Right renal cortex interstitium (tissue), 3 donors: Measurements from ENCODE around the gene TMPO. TPM values are rescaled to one million over a fixed set of nuclear protein-coding genes. Genes with fewer than 3 reads are reported as not detected.
"Not testable (repeated sequence)": the region's sequence is repeated elsewhere in the genome, so short reads cannot be mapped to it uniquely, and the experiment has no call there.

Experiments used
- DNase-seq, 3 donors: peaks; one replicate each; pipeline ENCODE4 v3.0.0-alpha.2; 2013; ENCODE audit warnings: low read depth in 3 of 3, low spot score in 2 of 3
- polyA plus RNA-seq, 3 donors: library from polyadenylated mRNA; unstranded; fragments of 120-200 nt; gene quantifications; one replicate each; pipeline ENCODE4 v1.2.1, GENCODE V29; 2013; ENCODE audit not compliant: insufficient read length in 3 of 3

TMPO gene
- polyA plus RNA-seq, 3 donors, result 183 to 226 (median 195) TPM

DNA sequence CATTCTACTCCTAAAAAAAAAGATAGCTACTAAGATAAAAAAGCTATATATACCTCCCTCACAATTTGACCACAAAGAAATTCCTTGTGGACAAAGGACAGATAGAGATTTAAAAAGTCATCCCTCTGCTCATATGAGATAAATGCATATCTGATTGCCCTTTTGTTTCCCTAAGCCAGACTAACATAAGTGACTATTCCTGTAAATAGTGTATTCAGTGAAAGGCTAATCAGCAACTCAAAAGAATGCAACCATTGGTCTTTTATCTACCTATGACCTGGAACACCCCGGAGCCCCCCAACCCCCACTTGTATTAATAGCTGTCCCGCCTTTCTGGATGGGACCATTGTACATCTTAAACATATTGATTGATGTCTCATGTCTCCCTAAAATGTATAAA is 6.3 kb upstream of the TMPO start:
- DNase-seq, result no peak

DNA sequence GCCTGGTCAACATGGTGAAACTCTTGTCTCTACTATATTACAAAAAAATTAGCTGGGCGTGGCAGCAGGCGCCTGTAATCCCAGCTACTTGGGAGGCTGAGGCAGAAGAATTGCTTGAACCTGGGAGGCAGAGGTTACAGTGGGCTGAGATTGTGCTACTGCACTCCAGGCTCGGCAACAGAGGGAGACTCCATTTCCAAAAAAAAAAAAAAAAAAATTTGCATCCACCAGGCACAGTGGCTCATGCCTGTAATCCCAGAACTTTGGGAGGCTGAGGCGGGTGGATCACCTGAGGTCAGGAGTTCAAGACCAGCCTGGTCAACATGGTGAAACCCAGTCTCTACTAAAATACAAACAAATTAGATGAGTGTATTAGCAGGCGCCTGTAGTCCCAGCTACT is 3.6 kb upstream of the TMPO start:
- DNase-seq, result not testable (repeated sequence)

- no peak for DNase-seq
Measured at GRCh38 chr12:98513379-98514322, 1.7 kb upstream of the TMPO start.

DNA sequence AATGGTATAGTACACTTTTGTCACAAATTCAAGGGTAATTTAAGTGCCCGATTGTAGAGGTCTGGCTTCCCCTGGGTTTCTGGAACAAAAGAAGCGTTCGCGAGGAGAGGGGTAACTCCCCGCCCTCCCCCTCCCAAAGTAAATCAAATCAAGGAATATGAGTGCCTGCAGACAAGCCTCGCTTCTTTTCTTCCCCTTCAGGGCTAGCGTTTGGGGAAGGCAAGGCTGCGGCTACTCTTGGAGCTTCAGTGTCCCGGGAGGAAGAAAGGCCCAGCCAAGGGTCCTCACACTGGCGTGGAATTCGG is 456 bp upstream of the TMPO start:
- no peak for DNase-seq

DNA sequence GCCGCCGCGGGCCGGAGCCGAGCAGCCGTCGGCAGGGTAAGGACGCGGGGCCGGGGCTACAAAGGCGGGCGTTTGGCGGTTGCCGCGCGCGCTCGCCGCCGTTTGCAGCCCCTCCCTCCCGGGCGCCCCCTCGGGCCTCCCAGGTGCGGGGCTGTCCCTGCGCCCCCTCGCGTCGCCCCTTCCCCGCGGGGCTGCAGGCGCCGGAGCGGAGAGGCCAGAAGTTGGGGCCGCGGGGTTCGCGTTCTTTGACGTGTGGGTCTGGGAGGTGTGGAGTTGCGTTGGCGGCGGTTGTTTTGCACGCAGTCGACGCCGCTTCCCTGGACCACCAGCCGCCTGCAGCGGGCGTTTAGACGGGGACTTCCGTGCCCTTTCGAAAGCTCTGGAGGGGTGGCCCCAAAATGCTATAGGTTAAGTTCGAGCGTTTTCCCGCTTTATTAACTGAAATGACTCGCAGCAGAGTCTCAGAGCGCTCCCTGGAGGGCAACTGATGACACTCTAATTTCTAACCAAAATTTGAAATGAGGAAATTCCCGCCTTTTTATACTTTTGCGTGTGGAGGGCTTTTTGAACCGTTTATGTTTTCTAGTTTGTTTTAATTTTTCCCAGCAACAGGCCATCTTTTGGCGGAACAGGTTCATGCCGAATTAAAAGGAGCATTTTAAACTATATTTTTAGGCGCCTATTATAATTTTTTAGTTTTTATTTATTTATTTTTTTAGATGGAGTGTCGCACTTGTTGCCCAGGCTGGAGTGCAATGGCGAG is 902 bp downstream of the TMPO start:
- peak; percentile 69 to 85 (median 78) for DNase-seq

DNA sequence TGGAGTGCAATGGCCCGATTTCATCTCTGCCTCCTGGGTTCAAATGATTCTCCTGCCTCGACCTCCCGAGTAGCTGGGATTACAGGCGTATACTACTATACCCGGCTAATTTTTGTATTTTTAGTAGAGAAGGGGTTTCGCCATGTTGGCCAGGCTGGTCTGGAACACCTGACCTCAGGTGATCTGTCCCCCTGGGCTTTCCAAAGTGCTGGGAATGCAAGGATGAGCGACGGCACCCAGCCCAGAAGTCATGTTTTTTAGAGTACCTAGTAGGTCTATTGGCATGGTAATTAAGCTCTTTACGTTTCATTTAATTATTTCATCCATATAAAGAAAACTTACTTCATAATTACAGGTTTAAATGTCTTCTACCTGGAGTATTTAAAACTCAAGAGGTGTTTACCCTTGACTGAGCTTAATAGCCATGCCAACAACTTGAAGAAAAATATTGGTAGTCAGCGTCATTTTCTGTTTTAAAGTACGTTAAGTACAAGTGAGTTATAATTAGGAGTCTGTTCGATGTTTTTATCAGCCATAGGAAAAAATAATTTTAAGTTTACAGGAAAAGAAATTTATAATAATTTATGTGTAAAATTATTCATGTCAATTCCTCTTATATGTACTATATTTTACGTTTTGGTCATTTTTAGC is 4.0 kb downstream of the TMPO start:
- no peak for DNase-seq

DNA sequence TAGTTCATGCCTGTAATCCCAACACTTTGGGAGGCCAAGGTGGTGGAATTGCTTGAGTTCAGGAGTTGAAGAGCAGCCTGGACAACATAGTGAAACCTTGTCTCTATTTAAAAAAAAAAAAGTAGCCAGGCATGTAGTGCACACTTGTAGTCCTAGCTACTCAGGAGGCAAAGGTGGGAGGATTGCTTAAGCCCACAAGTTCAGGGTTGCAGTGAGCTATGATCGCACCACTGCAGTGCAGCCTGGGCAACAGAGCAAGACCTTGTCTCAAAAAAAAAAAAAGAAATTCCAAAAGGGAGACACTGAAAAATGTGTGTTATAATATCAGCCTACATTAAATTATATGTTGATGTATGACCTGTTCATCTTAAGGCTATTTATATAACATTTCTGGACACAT is 14.7 kb downstream of the TMPO start:
- DNase-seq, result no peak

- DNase-seq, result no peak
Measured at GRCh38 chr12:98532687-98533304, 17.4 kb downstream of the TMPO start.

- no peak for DNase-seq
Measured at GRCh38 chr12:98533723-98534251, 18.4 kb downstream of the TMPO start.

GRCh38 chr12:98538031-98538430 is 22.6 kb downstream of the TMPO start:
- DNase-seq, result no peak

GRCh38 chr12:98543701-98544100 is 28.3 kb downstream of the TMPO start:
- no peak for DNase-seq

DNA sequence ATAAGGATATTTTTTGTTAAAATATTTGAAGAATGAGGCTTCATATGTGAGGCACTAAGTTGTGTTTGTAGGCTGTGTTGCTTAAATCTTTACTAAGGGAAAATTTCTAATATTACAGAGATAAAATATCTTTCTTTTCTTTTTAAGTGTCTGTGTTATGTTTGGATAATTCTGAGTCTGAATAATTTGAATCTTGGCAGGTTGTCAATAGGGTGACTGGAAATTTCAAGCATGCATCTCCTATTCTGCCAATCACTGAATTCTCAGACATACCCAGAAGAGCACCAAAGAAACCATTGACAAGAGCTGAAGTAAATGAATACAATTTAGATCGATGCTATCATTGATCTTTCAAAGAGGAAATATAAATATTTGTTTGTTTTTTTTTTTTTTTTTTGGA is 29.4 kb downstream of the TMPO start:
- no peak for DNase-seq

DNA sequence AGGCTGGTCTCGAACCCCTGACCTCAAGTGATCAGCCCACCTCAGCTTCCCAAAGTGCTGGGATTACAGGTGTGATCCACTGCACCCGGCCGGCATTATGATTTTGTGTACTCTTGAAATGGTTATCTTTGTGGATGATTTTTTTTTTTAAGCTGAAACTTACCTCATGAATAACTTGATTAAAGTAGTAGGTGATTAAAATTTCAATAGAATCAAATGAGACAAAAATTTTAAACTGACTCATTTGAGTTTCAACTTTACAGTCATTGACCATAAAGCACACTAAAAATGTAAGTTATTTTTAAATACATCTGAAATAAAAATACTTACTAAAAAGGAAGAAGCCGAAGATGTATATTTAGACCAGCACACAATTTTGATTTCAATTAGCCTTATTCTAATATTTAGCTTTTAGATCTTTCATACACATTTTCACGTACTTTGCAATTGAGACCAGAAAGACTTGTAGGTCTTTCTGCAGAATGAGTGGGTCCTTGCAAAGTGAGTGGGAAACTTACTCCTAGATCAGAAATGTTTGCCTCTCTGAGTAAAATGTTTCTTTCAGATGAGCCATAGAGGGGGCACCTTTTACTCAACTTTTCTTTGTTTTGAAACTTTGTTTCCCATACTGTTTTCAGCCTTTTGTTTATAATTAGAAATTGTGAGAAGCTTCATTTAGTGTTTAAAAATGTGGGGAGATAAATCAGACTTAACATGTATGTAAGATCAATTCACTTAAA is 34.2 kb downstream of the TMPO start:
- no peak for DNase-seq

DNA sequence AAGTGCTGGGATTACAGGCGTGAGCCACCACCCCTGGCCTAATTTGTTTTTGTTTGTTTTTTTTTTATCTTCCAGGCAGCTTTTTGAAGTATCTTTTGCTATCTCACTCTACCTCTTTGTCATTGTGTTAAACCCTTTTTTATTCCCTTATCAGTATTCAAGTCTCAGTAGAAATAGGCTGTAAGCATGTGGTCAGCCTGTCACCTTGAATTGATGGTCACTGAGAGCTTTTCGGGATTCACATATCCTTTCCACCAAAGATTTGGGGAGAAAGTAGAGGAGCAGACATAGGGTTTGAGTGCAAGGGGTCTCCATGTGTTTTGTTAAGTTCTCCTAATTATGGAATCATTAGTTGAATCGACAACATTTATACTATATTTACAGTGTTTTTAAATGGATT is 36.4 kb downstream of the TMPO start:
- no peak for DNase-seq

- DNase-seq, result not testable (repeated sequence)
Measured at GRCh38 chr12:98558097-98558496, 42.7 kb downstream of the TMPO start.

GRCh38 chr12:98559666-98560065 is 44.3 kb downstream of the TMPO start:
- no peak for DNase-seq

GRCh38 chr12:98561846-98562245 is 46.5 kb downstream of the TMPO start:
- DNase-seq, result no peak

- DNase-seq, result no peak
Measured at GRCh38 chr12:98572010-98572409, 56.6 kb downstream of the TMPO start.

DNA sequence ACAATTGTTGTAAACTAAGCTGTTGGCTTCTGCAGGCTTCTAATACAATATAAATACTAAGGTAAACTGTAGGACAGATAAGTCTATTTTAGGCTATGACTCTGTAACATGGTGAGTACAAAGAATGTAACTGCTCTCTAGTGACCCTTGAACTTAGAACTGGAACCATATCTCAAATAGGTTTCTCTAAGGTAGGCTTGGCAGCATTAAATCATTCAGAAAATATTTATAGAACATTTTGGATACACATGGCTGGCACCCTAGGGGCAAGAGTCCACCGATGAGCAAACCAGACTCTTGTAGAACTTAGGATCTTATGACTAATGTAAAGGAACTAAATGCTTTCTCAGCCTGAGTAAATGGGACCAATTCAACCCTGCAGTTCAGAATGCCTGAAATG is 58.7 kb downstream of the TMPO start:
- no peak for DNase-seq

DNA sequence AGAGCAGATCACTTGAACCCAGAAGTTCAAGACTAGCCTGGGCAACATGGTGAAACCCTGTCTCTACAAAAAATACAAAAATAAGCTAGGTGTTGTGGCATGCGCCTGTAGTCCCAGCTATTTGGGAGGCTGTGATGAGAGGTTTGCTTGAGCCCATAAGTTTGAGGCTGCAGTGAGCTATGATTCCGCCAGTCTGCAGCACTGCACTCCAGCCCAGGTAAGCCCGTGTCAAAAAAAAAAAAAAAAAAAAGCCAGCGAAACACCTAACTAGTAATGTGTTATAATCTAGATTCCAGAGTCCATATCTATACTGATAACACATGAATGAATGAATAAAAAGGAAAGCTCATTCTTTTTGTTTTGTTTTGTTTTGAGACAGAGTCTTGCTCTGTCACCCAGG is 59.6 kb downstream of the TMPO start:
- DNase-seq, result no peak
